Activated T-helper 1 cell treated with anti-CD3 and anti-CD28 coated beads, Interleukin-2, amount 50 U/mL, for 16 hours (primary cell): ENCODE data around the gene NKTR.
"Not testable (repeated sequence)": the region's sequence is repeated elsewhere in the genome, so short reads cannot be mapped to it uniquely, and the experiment has no call there.

Experiments
- DNase-seq, 2 donors: peaks; one replicate each; pipeline ENCODE4 v3.0.0-alpha.2; 2020; ENCODE audit warnings: low read depth in 1 of 2, low spot score in 1 of 2

NKTR gene

GRCh38 chr3:42600111-42600957, at the start of gene NKTR:
Gene NKTR, plus strand, starts transcription at chr3:42600686. Its CDS starts 321 bp downstream, at chr3:42601007.
- peak; percentile 98 to 99 for DNase-seq

- no peak for DNase-seq
These were observed 47.7 kb upstream of the NKTR start for GRCh38 chr3:42552830-42553229.

DNA sequence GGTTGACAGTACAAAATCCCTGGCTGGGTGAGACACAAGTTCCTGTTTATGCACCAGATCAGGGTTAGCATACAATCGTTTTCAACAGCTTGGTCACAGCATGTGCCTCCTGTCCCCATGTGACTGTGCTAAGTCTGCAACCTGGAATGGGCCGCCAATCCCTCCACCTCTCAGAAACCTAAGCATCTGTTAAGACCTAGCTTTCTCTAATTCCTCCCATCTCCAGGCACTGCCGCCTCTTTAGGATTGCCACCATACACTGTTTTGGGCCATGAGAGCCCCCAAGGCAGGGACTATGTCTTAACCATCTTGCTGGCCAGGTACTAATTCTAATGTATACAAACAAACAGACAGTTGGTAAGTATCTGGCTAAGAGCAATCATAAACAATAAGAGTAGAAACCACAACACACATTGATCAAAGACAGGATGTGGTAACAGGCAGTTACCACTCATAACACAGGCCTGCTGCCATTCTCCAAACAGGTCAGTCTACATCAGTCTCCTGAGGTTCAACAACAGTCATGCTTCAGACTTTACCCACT, 44.3 kb upstream of the NKTR start:
- DNase-seq: no peak

GRCh38 chr3:42556817-42557216, 43.7 kb upstream of the NKTR start:
- not testable (repeated sequence) for DNase-seq

DNA sequence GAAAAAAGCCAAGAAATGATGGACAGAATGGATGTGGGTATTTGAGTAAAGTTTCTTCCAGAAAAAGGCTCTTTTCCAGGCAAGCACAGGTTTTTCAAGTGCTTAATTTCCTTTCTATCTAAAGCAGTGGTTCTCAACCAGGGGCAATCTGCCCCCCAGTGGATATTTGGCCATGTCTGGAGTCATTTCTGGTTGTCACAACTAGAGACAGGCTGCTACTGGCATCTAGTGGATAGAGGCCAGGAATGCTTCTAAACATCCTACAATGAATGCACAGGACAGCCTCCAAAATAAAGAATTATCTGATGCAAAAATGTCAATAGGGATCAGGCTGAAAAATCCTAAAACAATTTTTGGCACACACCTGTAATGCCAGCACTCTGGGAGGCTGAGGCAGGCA, 42.6 kb upstream of the NKTR start:
- DNase-seq: no peak

- no peak for DNase-seq
These were observed 38.2 kb upstream of the NKTR start for GRCh38 chr3:42562047-42562907.

- no peak for DNase-seq
These were observed 30.8 kb upstream of the NKTR start for GRCh38 chr3:42569593-42570142.

GRCh38 chr3:42572278-42572677, 28.2 kb upstream of the NKTR start:
- no peak for DNase-seq

GRCh38 chr3:42575137-42575741, 25.2 kb upstream of the NKTR start:
- DNase-seq: no peak

GRCh38 chr3:42578054-42578453, 22.4 kb upstream of the NKTR start:
- DNase-seq: no peak

DNA sequence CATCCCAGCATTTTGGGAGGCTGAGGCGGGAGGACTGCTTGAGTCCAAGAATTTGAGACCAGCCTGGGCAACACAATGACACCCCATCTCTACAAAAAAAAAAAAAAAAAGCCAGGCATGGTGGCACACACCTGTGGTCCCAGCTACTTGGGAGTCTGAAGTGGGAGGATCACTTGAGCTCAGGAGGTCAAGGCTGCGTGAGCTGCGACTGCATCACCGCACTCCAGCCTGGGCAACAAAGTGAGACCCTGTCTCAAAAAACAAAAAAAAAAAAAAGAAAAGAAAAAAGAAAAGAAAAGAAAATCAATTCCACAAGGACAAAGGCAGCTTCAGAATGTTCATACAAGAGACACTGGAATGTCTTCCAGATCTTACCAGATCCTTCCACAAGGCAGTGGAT, 21.1 kb upstream of the NKTR start:
- DNase-seq: not testable (repeated sequence)

GRCh38 chr3:42581400-42581708, 19.1 kb upstream of the NKTR start:
- DNase-seq: no peak

- DNase-seq: peak; percentile 89 to 92
These were observed 18.6 kb upstream of the NKTR start, which contains the start of gene SEC22C for GRCh38 chr3:42581709-42582473. Gene SEC22C, minus strand, starts transcription at chr3:42581967. Its CDS starts 12,921 bp downstream, at chr3:42569046.

GRCh38 chr3:42582474-42583070, 17.9 kb upstream of the NKTR start:
- no peak for DNase-seq

GRCh38 chr3:42588625-42589024, 11.9 kb upstream of the NKTR start:
- DNase-seq: no peak

GRCh38 chr3:42589382-42590109, 10.9 kb upstream of the NKTR start:
- no peak for DNase-seq

- no peak for DNase-seq
These were observed 9.3 kb upstream of the NKTR start for GRCh38 chr3:42590989-42591756.

DNA sequence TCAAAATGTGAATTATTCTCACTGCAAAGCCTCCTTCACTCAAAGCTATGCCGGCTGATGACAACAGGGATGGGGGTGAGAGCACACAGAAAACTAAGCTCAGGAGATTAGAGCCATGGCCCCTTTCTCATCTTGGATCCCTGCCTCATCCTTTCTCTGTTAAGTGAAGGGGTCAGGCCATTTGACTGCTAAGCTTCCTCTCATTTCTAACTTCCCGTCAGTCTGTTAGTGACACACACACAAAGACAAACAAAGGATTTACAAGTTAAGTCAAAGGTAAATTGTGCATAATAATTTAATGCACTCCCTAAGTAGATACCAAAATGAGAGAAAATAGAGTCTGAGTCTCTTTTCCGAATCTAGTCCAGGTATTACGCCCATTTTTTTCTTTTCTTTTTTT, 8.7 kb upstream of the NKTR start:
- no peak for DNase-seq

DNA sequence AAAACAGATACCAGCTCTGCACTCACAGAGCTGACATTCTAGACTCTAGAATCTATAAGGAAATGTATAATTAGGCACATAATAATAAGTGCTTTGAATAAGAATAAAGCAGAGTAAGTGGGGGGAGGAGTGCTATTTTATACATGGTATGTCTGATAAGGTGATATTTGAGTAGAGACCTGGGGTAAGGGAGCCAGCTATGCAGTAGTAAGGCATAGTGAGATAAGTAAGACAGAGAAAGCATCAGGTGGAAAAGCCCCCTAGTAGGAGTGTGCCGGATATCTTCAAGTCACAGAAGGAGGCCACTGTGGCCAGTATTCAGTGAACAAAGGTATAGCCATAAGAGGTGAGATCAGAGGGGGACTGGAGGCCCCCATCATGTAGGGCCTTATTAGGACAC, 6.9 kb upstream of the NKTR start:
- no peak for DNase-seq
